Hepatocyte (in vitro differentiated cells): Measurements from ENCODE around the gene TRPT1. TPM values are rescaled to one million over a fixed set of nuclear protein-coding genes. Genes with fewer than 3 reads are reported as not detected.

ENCODE experiments used
- DNase-seq: peaks from one replicate; pipeline ENCODE4 v3.0.0-alpha.2; 2016; ENCODE audit warnings: low spot score
- H2AFZ ChIP-seq: fragments of 200-600 bp; sonication (generic); 2 replicates; pipeline ENCODE4 v1.6.0; 2016; ENCODE audit warnings: antibody characterized with exemption, mild to moderate bottlenecking
- H3K27ac ChIP-seq: fragments of 200-600 bp; sonication (generic); 2 replicates; pipeline ENCODE4 v1.5.1; 2016; ENCODE audit warnings: mild to moderate bottlenecking
- H3K27me3 ChIP-seq: fragments of 200-600 bp; sonication (generic); 2 replicates; pipeline ENCODE4 v1.6.1; 2016
- H3K36me3 ChIP-seq: fragments of 200-600 bp; sonication (generic); replicated peaks from 2 replicates; pipeline ENCODE4 v1.5.1; 2016; ENCODE audit warnings: low read depth; ENCODE audit not compliant: insufficient read depth
- H3K4me1 ChIP-seq: fragments of 200-600 bp; sonication (generic); 2 replicates; pipeline ENCODE4 v1.5.1; 2016; ENCODE audit warnings: mild to moderate bottlenecking, moderate library complexity; ENCODE audit not compliant: insufficient read depth
- H3K4me2 ChIP-seq: fragments of 200-600 bp; sonication (generic); 2 replicates; pipeline ENCODE4 v1.6.0; 2016
- H3K4me3 ChIP-seq: fragments of 200-600 bp; sonication (generic); 2 replicates; pipeline ENCODE4 v1.5.1; 2016; ENCODE audit warnings: mild to moderate bottlenecking
- H3K79me2 ChIP-seq: fragments of 200-600 bp; sonication (generic); 2 replicates; pipeline ENCODE4 v1.6.0; 2017; ENCODE audit warnings: mild to moderate bottlenecking
- H3K9me2 ChIP-seq: fragments of 200-600 bp; sonication (generic); replicated peaks from 2 replicates; pipeline ENCODE4 v1.6.0; 2017; ENCODE audit warnings: mild to moderate bottlenecking; ENCODE audit not compliant: insufficient read depth
- H3K9me3 ChIP-seq: fragments of 200-600 bp; sonication (generic); 2 replicates; pipeline ENCODE4 v1.5.1; 2016; ENCODE audit warnings: low read depth, mild to moderate bottlenecking
- H4K20me1 ChIP-seq: fragments of 200-600 bp; sonication (generic); 2 replicates; pipeline ENCODE4 v1.6.0; 2016; ENCODE audit warnings: mild to moderate bottlenecking; ENCODE audit not compliant: insufficient read depth, poor library complexity, severe bottlenecking
- CTCF ChIP-seq: fragments of 200-600 bp; sonication (generic); IDR thresholded peaks from 2 replicates; pipeline ENCODE4 v1.5.1; 2016; ENCODE audit warnings: antibody characterized with exemption, mild to moderate bottlenecking; ENCODE audit not compliant: poor library complexity
- EZH2 ChIP-seq: fragments of 200-600 bp; sonication (generic); IDR thresholded peaks from 2 replicates; pipeline ENCODE4 v1.6.1; 2016; ENCODE audit warnings: antibody characterized with exemption, mild to moderate bottlenecking, borderline replicate concordance
- EZH2phosphoT487 ChIP-seq: fragments of 200-600 bp; sonication (generic); IDR thresholded peaks from one replicate; pipeline ENCODE4 v1.6.1; 2018; ENCODE audit warnings: antibody characterized with exemption, mild to moderate bottlenecking, low read depth, moderate library complexity; ENCODE audit not compliant: unreplicated experiment, severe bottlenecking
- WGBS: methylation state at CpG from one replicate; pipeline ENCODE4 v1.1.6; 2016; ENCODE audit warnings: low lambda C conversion rate; ENCODE audit errors: missing lambda C conversion rate; 5-methylcytosine and 5-hydroxymethylcytosine counted together
- polyA plus RNA-seq: library from polyadenylated mRNA; unstranded; fragments of >200 nt; fragmentation: Nextera tagmentation; extraction: Ambion mirVana; gene quantifications from 2 replicates; pipeline ENCODE4 v1.2.1, GENCODE V29; 2016
- total RNA-seq: library from RNA; depleted of rRNA; stranded (reverse); fragments of >200 nt; gene quantifications from 2 replicates; pipeline ENCODE4 v1.2.3, GENCODE V29; 2014

TRPT1 gene
- total and polyA plus RNA-seq, 2 experiments from 2014 or later: 52.8 to 55.5 TPM

GRCh38 chr11:64178951-64179639, 46.9 kb downstream of the TRPT1 start:
- Histone ChIP-seq H3K79me2 (peaks cover 16% of the 10 kb centered on the region), H3K27ac (no peak overlapping the region), H3K4me1 (peaks cover 16% of the 10 kb centered on the region), H3K9me3 (no peaks in the 10 kb centered on the region), H3K27me3 (no peaks in the 10 kb centered on the region), H4K20me1 (no peaks in the 10 kb centered on the region), H3K36me3 (no peaks in the 10 kb centered on the region), H3K4me2 (no peak overlapping the region), H3K9me2 (no peaks in the 10 kb centered on the region), H2AFZ (no peak overlapping the region), H3K4me3 (no peak overlapping the region)
- TF ChIP-seq EZH2phosphoT487 (no peak), CTCF (no peak), EZH2 (no peak)
- 97% methylated on average over 12 of the region's 12 CpGs for WGBS
- no peak for DNase-seq

DNA sequence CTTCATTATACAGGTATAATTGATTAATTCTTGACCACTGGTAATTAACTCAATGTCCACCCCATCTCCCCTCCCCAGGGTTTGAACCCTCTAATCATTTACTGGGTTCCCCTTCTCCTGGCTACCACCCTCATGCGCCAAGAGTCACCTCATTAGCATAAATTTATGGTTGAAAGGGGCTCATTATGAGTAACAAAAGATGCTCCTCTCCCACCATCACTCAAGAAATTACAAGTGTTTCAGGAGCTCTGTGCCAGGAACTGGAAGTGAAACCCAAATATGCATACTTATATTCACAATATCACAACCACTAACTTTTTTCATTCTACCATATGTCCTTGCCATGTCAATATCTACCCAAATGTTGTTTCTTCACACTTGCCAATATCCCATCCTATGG, 47.8 kb downstream of the TRPT1 start:
- 96% methylated on average over 1 of the region's 1 CpG for WGBS
- no peaks in the 10 kb centered on the region for H3K9me2 ChIP-seq
- DNase-seq: no peak
- TF ChIP-seq CTCF: no peak
- TF ChIP-seq EZH2phosphoT487: no peak
- TF ChIP-seq EZH2: no peak
- no peak overlapping the region for H3K4me2 ChIP-seq
- peaks cover 7% of the 10 kb centered on the region for H3K79me2 ChIP-seq
- H3K27me3 ChIP-seq: no peaks in the 10 kb centered on the region
- H4K20me1 ChIP-seq: no peaks in the 10 kb centered on the region
- no peak overlapping the region for H2AFZ ChIP-seq
- H3K9me3 ChIP-seq: no peaks in the 10 kb centered on the region
- no peaks in the 10 kb centered on the region for H3K36me3 ChIP-seq
- H3K27ac ChIP-seq: no peak overlapping the region
- H3K4me3 ChIP-seq: no peak overlapping the region
- H3K4me1 ChIP-seq: peaks cover 16% of the 10 kb centered on the region

GRCh38 chr11:64176751-64177150, 49.2 kb downstream of the TRPT1 start:
- H3K27ac ChIP-seq: no peak overlapping the region
- H3K27me3 ChIP-seq: no peaks in the 10 kb centered on the region
- H3K9me3 ChIP-seq: no peaks in the 10 kb centered on the region
- no peak for TF ChIP-seq EZH2
- no peak for TF ChIP-seq CTCF
- TF ChIP-seq EZH2phosphoT487: no peak
- no peak overlapping the region for H3K4me3 ChIP-seq
- no peak overlapping the region for H2AFZ ChIP-seq
- DNase-seq: no peak
- peaks cover 12% of the 10 kb centered on the region for H3K4me1 ChIP-seq
- no peaks in the 10 kb centered on the region for H3K79me2 ChIP-seq
- 93% methylated on average over 8 of the region's 8 CpGs for WGBS
- H3K36me3 ChIP-seq: no peaks in the 10 kb centered on the region
- H4K20me1 ChIP-seq: no peaks in the 10 kb centered on the region
- H3K4me2 ChIP-seq: no peak overlapping the region
- no peaks in the 10 kb centered on the region for H3K9me2 ChIP-seq

Other genes with a start within 250 kb of the TRPT1 start
- 49.9 and 55.9 TPM in 2 replicates for gene OTUB1, start 239.7 kb downstream of the TRPT1 start, total RNA-seq
- gene OTUB1, start 239.7 kb downstream of the TRPT1 start, polyA plus RNA-seq: 152 and 196 TPM in 2 replicates
- gene FLRT1, start 190.3 kb downstream of the TRPT1 start, total RNA-seq: 0.43 and 0.84 TPM in 2 replicates
- gene FLRT1, start 190.3 kb downstream of the TRPT1 start, polyA plus RNA-seq: 0.34 and 0.61 TPM in 2 replicates
- 12.3 and 21.2 TPM in 2 replicates for gene MACROD1, start 60.1 kb downstream of the TRPT1 start, total RNA-seq
- 29.8 and 40.0 TPM in 2 replicates for gene MACROD1, start 60.1 kb downstream of the TRPT1 start, polyA plus RNA-seq
- gene STIP1, start 40.0 kb downstream of the TRPT1 start, total RNA-seq: 113 and 122 TPM in 2 replicates
- gene STIP1, start 40.0 kb downstream of the TRPT1 start, polyA plus RNA-seq: 115 and 131 TPM in 2 replicates
- 0.44 and 1.6 TPM in 2 replicates for gene FERMT3, start 19.5 kb downstream of the TRPT1 start, total RNA-seq
- 2.0 TPM in 1 of 2 replicates, not detected in the other for gene FERMT3, start 19.5 kb downstream of the TRPT1 start, polyA plus RNA-seq
- gene NUDT22, start 88 bp upstream of the TRPT1 start, total RNA-seq: 42.9 and 49.5 TPM in 2 replicates
- 66.6 and 70.4 TPM in 2 replicates for gene NUDT22, start 88 bp upstream of the TRPT1 start, polyA plus RNA-seq
- gene DNAJC4, start 4.4 kb upstream of the TRPT1 start, total RNA-seq: 12.8 and 13.4 TPM in 2 replicates
- 58.4 and 61.7 TPM in 2 replicates for gene DNAJC4, start 4.4 kb upstream of the TRPT1 start, polyA plus RNA-seq
- 29.1 and 30.5 TPM in 2 replicates for gene VEGFB, start 8.4 kb upstream of the TRPT1 start, total RNA-seq
- gene VEGFB, start 8.4 kb upstream of the TRPT1 start, polyA plus RNA-seq: 116 and 117 TPM in 2 replicates
- 57.7 and 73.5 TPM in 2 replicates for gene FKBP2, start 14.9 kb upstream of the TRPT1 start, total RNA-seq
- 349 and 421 TPM in 2 replicates for gene FKBP2, start 14.9 kb upstream of the TRPT1 start, polyA plus RNA-seq
- 86.8 and 96.1 TPM in 2 replicates for gene PPP1R14B, start 20.8 kb upstream of the TRPT1 start, total RNA-seq
- 222 and 229 TPM in 2 replicates for gene PPP1R14B, start 20.8 kb upstream of the TRPT1 start, polyA plus RNA-seq
- 21.1 and 23.5 TPM in 2 replicates for gene PLCB3, start 25.3 kb upstream of the TRPT1 start, total RNA-seq
- 19.0 and 19.5 TPM in 2 replicates for gene PLCB3, start 25.3 kb upstream of the TRPT1 start, polyA plus RNA-seq
- gene BAD, start 58.5 kb upstream of the TRPT1 start, total RNA-seq: 52.0 and 74.3 TPM in 2 replicates
- 122 and 125 TPM in 2 replicates for gene BAD, start 58.5 kb upstream of the TRPT1 start, polyA plus RNA-seq
- 17.0 and 25.2 TPM in 2 replicates for gene GPR137, start 59.7 kb upstream of the TRPT1 start, total RNA-seq
- gene GPR137, start 59.7 kb upstream of the TRPT1 start, polyA plus RNA-seq: 62.4 and 63.9 TPM in 2 replicates
- not detected in 2 replicates for gene KCNK4, start 65.1 kb upstream of the TRPT1 start, total RNA-seq
- not detected in 2 replicates for gene KCNK4, start 65.1 kb upstream of the TRPT1 start, polyA plus RNA-seq
- gene CATSPERZ, start 74.2 kb upstream of the TRPT1 start, total RNA-seq: not detected in 2 replicates
- gene CATSPERZ, start 74.2 kb upstream of the TRPT1 start, polyA plus RNA-seq: 0.46 and 0.96 TPM in 2 replicates
- gene ESRRA, start 79.3 kb upstream of the TRPT1 start, total RNA-seq: 52.1 and 62.0 TPM in 2 replicates
- gene ESRRA, start 79.3 kb upstream of the TRPT1 start, polyA plus RNA-seq: 51.3 and 57.4 TPM in 2 replicates
- 210 and 244 TPM in 2 replicates for gene TRMT112, start 91.4 kb upstream of the TRPT1 start, total RNA-seq
- 292 and 311 TPM in 2 replicates for gene TRMT112, start 91.4 kb upstream of the TRPT1 start, polyA plus RNA-seq
- gene PRDX5, start 91.9 kb upstream of the TRPT1 start, total RNA-seq: 261 and 267 TPM in 2 replicates
- gene PRDX5, start 91.9 kb upstream of the TRPT1 start, polyA plus RNA-seq: 517 and 542 TPM in 2 replicates
- gene CCDC88B, start 114.0 kb upstream of the TRPT1 start, total RNA-seq: 4.9 TPM in 2 replicates
- 9.1 and 10.0 TPM in 2 replicates for gene CCDC88B, start 114.0 kb upstream of the TRPT1 start, polyA plus RNA-seq
- 31.3 and 35.9 TPM in 2 replicates for gene RPS6KA4, start 133.0 kb upstream of the TRPT1 start, total RNA-seq
- gene RPS6KA4, start 133.0 kb upstream of the TRPT1 start, polyA plus RNA-seq: 44.0 and 44.8 TPM in 2 replicates